HG03558 (cell line): ENCODE data around the gene NFKB1.
A peak's percentile ranks its signal among the peaks of the same experiment; 100 is the strongest.

Experiments
- ATAC-seq: cut with Tn5 transposase; IDR thresholded peaks from one replicate; pipeline ENCODE4 v1.9.1; 2021; ENCODE audit warnings: moderate number of reproducible peaks; ENCODE audit not compliant: unreplicated experiment; ENCODE audit errors: extremely low read depth

NFKB1 gene

DNA sequence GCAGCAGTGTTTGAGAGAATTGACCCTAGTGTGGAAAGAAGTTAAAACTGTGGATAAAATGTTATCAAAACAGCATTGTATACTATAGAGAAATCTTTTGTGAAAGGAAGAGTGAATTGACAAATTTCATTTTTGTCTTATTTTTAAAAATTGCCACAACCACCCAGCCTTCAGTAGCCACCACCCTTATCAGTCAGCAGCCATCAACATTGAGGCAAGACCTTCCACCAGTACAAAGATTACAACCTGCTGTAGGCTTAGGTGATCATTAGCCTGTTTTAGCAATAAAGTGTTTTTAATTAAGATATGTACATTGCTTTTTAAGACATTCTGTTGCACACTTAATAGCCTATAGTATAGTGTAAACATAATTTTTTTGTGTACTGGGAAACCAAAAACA lies 91.1 kb downstream of the NFKB1 start:
- ATAC-seq = no peak

GRCh38 chr4:102593147-102593546 lies 92.0 kb downstream of the NFKB1 start:
- ATAC-seq = no peak

DNA sequence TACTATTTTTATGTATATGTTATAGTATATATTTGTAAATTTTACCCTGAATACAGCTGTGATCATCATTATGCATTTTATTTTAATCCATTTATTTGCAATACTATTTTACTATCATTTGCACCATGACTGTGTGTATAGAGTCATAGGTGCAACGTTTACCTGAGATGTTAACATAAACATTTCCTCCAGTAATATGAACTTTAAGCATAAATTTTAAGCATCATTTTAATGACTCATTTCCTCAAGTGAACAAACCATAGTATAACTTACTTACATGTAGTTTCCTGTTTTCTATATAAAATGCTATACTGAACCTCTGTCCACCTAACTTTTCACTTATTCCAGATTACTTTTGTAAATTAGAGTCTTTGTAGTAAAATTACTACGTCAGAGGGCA lies 92.8 kb downstream of the NFKB1 start:
- ATAC-seq = no peak

DNA sequence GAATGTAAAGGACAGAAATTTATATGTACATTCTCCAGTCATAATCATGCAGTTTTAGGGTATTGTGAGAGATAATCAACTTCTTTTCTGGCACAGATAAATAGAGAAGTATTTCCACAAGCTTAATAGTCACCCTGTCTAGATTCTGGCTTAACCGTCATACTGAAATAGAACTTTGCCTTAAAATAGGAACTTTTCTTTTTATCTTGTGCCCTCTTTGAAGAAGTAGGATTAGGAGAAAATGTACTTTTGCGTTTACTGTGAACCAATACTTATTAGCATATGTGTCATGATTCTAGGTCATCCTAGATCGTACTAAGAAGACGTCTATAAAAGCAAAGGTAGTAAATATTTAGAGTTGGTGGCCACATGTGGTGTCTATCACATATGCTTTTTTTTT lies 95.4 kb downstream of the NFKB1 start:
- no peak for ATAC-seq

DNA sequence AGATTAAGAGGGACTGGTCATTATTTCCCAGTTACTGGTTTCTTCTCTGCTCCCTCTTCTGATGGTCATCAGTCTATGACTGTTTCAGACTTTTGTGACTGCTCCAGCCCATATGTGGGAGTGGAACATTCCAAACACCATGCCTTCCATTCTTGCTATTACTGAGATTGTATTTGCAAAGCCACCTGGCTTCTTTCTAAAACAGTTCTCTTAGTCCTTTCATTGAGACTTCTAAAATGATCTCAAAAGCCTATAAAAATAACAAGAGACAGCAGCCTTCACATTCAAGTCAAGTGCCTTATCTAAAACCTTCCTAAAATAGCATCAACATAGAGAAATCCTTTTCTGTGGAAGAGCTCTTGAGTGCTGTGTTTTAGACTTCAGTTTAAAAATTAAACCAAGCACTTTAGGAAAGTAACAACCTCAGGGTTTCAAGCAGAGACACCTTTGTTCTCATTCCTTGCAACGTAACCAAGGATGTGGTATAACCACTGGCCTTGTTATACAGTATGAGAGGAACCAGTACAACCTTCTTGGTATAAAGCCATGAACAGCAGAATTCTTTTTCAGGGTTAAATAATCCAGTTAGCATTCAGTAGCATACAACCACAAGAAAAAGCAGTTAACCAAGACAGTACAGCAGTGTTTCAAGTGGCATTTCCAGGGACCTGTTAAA lies 97.1 kb downstream of the NFKB1 start:
- ATAC-seq = peak; percentile 55

DNA sequence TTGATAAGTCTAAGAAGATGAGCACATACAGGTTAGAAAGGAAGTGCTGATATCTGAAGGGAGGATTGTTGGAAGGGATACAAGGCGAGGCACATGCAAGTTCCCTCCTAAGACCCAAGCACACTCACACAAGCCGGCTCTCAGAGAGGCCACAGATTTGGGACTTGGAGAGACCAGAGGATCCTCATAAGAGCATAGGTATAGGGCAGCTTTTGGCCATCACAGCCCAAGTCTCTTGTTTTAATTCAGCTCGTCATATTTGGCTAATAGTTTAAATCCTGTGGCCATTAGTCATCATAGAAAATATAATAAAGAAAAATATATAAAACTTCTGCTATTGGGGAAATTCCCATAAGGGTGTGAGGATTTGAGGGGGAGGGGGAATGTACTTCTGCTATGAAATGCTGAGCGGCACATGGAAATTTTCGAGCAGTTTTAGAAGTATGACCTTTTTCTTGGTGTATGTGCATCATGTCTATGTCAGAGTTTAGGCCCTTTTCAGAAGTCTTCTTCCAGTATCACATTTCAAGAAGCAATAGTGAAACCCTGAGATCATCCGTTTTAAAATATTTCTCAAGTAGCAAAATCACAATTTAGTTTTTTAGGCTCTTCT lies 97.7 kb downstream of the NFKB1 start:
- ATAC-seq = peak; percentile 17

DNA sequence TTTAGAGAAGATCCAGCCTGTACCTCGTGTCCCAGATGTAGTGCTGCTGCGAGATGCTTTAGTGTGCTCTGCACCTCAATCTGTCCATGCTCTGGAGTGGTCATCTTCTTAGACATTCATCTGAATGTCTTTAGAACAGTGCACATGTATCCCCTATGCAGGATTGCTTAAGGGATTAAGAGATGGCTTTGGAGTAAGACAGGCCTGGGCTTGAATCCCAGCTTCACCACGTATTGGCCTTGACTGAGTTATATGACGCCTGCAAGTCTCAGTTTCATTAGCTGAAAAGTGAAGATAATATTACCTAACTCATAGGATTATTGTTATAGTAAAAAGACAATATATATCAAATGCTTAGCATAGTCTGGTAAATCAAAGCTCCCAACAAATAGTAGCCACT lies 98.3 kb downstream of the NFKB1 start:
- ATAC-seq = peak; percentile 23

- ATAC-seq = no peak
Measured at GRCh38 chr4:102599886-102600285, 98.7 kb downstream of the NFKB1 start.

- no peak for ATAC-seq
Measured at GRCh38 chr4:102600689-102601088, 99.5 kb downstream of the NFKB1 start.

DNA sequence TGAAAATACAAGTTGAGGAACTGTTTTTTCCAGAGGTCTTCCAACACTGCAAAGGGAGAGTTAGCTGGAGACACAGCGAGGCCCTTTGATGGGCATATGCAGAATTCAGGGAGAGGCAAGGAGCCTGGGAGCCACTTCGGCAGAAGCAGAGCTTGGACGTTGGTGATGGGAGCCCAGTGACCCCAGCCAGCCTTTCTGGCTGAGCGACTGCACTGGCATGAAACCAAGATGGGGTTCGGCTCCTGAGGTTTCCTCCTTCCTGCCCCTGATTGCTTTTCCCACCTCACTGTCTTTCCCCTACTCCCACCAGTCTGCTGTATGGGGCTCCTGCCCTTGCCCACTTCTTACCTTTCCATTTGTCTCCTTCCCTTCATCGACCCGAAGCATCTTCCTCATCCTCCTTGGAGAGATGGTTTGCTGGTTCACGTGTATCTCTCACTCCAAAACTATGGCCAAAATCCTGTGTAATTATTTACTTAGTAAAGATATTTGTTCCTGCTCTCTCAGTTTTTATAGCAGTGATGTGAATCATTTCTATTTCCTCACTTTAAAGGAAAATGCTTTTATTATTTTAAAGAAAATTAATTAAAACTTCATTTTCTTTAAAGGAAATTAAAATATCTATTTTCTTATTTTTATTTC lies 100.5 kb downstream of the NFKB1 start:
- ATAC-seq = no peak

GRCh38 chr4:102604222-102604940 lies 103.2 kb downstream of the NFKB1 start:
- no peak for ATAC-seq

GRCh38 chr4:102606261-102606660 lies 105.1 kb downstream of the NFKB1 start:
- no peak for ATAC-seq

DNA sequence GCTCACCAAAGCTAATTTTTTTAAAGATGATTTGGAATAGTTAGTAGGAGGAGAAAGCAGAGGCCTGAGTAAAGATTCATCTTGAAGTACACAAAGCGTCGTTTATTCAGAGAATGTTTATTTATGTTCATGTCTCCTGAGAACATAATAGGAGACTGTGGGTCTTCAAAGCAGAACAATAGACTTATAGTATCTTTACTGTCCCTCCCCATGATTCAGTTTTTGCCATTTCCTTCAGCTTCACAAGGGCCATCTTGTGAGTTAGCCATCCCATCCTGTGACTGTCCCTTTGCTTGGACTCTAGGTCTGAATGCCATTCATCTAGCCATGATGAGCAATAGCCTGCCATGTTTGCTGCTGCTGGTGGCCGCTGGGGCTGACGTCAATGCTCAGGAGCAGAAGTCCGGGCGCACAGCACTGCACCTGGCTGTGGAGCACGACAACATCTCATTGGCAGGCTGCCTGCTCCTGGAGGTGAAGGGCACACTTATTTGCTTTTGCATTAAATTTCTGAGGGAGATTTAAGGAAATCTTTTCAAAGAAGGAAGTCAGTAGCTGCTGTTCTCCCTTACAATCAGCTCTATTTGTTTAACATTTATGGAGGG lies 105.8 kb downstream of the NFKB1 start:
- no peak for ATAC-seq

DNA sequence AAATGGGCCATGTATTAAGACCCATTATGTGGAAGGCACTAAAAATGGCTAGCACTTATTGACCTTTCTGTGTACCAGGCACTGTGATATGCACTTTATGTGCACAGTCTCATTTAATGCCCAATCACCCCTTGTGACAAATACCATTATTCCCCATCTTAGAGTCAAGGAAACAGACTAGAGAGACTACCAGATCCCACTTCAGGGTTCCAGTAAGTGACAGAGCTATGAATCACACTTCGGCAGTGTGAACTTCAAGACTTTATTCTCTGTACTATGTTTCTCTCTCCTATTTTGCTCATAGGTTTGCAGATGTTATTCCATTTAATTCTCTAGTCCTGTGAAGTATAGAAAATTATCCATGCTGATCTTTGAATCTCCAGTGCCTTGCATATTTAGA lies 107.0 kb downstream of the NFKB1 start:
- ATAC-seq = no peak

GRCh38 chr4:102610007-102610406 lies 108.8 kb downstream of the NFKB1 start:
- no peak for ATAC-seq

DNA sequence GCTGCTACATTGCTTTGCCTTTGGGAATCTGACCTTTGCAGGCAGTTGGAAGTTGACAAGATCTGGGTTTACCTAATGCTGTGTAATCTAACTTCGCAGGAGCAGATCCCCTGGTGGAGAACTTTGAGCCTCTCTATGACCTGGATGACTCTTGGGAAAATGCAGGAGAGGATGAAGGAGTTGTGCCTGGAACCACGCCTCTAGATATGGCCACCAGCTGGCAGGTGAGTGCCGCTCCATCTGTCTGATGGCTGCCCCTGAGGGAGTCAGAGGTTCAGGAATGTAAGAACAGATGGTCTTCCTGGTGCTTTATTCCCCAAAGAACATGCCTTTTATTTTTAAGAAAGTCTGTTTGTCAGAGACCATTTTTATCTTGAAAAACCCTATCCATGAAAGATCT lies 109.3 kb downstream of the NFKB1 start:
- no peak for ATAC-seq

DNA sequence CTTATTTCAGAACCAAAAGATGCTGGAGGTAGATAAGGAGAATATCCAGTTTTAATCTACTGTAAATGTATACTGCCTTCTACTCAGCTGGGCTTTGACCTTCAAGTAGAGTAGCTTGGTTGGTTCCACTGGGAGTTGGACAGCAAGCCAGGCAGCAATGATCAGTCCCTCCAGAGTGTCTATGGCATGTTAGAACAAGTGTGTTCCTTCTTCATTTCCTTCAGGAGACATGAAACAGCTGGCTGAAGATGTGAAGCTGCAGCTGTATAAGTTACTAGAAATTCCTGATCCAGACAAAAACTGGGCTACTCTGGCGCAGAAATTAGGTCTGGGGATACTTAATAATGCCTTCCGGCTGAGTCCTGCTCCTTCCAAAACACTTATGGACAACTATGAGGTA lies 111.1 kb downstream of the NFKB1 start:
- no peak for ATAC-seq

DNA sequence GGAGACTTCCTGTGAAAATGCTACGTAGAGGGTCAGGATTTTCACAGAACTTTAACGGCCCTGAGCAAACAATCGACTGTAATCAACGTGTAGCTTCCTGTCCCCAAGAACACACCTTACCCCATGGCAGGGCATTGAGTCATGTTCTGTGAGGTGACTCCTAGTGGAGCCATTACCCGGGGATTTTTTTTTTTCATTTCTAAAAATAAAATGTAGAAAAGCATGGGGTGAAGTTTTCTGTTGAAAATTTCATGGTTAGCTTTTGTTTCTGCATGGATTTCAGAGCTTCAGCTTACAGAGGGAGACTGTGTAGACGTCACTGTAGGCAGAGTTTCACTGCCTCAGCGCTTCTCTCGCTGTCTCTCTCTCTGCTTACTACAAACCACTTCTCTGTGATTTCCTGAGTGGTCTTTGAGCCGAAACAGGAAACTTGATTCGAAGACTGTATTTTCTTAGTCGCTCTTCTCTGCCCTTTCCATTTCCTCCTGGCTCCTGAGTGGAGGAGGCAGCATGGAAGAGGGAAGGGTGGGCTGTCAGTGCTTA lies 111.7 kb downstream of the NFKB1 start:
- no peak for ATAC-seq

DNA sequence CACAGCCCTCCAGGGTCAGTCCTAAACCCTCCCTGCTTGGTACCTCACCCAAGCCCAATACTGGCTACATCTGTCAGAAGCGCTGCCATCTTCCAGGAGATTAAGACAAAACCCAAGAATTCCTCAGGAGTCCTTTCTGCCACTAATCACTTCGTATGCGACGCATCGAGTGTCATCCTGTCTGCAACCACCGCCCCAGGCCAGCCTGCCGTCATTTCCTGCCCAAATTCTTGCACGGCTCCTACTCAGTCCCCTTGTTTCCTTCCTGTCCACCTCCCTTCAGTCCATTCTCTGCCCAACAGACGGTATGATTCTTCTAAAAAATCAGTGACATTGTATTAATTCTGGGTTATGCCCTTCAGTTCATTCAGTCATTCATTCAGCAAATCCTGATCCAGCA lies 113.6 kb downstream of the NFKB1 start:
- no peak for ATAC-seq

DNA sequence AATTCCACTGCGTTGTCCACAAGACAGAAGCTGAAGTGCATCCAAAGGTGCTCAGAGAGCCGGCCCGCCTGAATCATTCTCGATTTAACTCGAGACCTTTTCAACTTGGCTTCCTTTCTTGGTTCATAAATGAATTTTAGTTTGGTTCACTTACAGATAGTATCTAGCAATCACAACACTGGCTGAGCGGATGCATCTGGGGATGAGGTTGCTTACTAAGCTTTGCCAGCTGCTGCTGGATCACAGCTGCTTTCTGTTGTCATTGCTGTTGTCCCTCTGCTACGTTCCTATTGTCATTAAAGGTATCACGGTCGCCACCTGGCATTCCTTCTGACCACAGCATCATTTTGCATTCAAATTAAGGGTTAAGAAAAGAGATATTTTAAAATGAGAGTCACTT lies 115.5 kb downstream of the NFKB1 start:
- ATAC-seq = no peak
